Astrocyte (in vitro differentiated cells and primary cell): ENCODE results near the gene PAX1. TPM values are rescaled to one million over a fixed set of nuclear protein-coding genes. Genes with fewer than 3 reads are reported as not detected.

ENCODE experiments used
- DNase-seq: peaks from one replicate; pipeline ENCODE4 v3.0.0-alpha.2; 2010; ENCODE audit warnings: low read depth
- FAIRE-seq: peaks from 2 replicates; lab custom pipeline; 2011; peaks lifted over from hg19 to GRCh38; lab: Jason Lieb, UNC
- H2AFZ ChIP-seq: 2 replicates; pipeline ENCODE4 v1.6.0; 2012; ENCODE audit warnings: low read depth, low read length, inconsistent platforms
- H3K27ac ChIP-seq: 2 replicates; pipeline ENCODE4 v1.5.1; 2011; ENCODE audit warnings: low read depth, low read length, inconsistent platforms
- H3K27me3 ChIP-seq: 2 replicates; pipeline ENCODE4 v1.6.0; 2011; ENCODE audit warnings: low read length, inconsistent platforms; ENCODE audit not compliant: insufficient read depth
- H3K36me3 ChIP-seq: 2 replicates; pipeline ENCODE4 v1.5.1; 2011; ENCODE audit warnings: low read length, inconsistent platforms; ENCODE audit not compliant: insufficient read depth
- H3K4me1 ChIP-seq: 2 replicates; pipeline ENCODE4 v1.5.1; 2011; ENCODE audit warnings: low read length, inconsistent platforms; ENCODE audit not compliant: insufficient read depth
- H3K4me2 ChIP-seq: 2 replicates; pipeline ENCODE4 v1.6.0; 2012; ENCODE audit warnings: low read length, inconsistent platforms
- H3K4me3 ChIP-seq: 2 replicates; pipeline ENCODE4 v1.5.1; 2011; ENCODE audit warnings: low read depth, mild to moderate bottlenecking, low read length, inconsistent platforms; ENCODE audit not compliant: insufficient read depth
- H3K79me2 ChIP-seq: 2 replicates; pipeline ENCODE4 v1.6.0; 2012; ENCODE audit warnings: mild to moderate bottlenecking, low read length, inconsistent platforms; ENCODE audit not compliant: insufficient read depth
- H3K9ac ChIP-seq: 2 replicates; pipeline ENCODE4 v1.6.0; 2012; ENCODE audit warnings: mild to moderate bottlenecking, low read length, inconsistent platforms
- H3K9me3 ChIP-seq: 2 replicates; pipeline ENCODE4 v1.5.1; 2012; ENCODE audit warnings: low read depth, mild to moderate bottlenecking, low read length, inconsistent platforms; ENCODE audit not compliant: insufficient read depth
- H4K20me1 ChIP-seq: 2 replicates; pipeline ENCODE4 v1.6.0; 2012; ENCODE audit warnings: low read length, inconsistent platforms; ENCODE audit not compliant: insufficient read depth
- H3K27ac Mint-ChIP-seq: one replicate; pipeline ENCODE4 v1.8.0; 2021; ENCODE audit warnings: mild to moderate bottlenecking, mixed read lengths; ENCODE audit not compliant: unreplicated experiment
- H3K27me3 Mint-ChIP-seq: one replicate; pipeline ENCODE4 v1.8.0; 2021; ENCODE audit warnings: low read depth, mixed read lengths; ENCODE audit not compliant: unreplicated experiment
- H3K36me3 Mint-ChIP-seq: one replicate; pipeline ENCODE4 v1.8.0; 2021; ENCODE audit warnings: low read depth, mixed read lengths; ENCODE audit not compliant: unreplicated experiment
- H3K4me1 Mint-ChIP-seq: one replicate; pipeline ENCODE4 v1.8.0; 2021; ENCODE audit warnings: low read depth, mixed read lengths; ENCODE audit not compliant: unreplicated experiment
- H3K4me3 Mint-ChIP-seq: one replicate; pipeline ENCODE4 v1.8.0; 2021; ENCODE audit warnings: mild to moderate bottlenecking, moderate library complexity, mixed read lengths; ENCODE audit not compliant: unreplicated experiment
- H3K9me3 Mint-ChIP-seq: one replicate; pipeline ENCODE4 v1.8.0; 2021; ENCODE audit warnings: mild to moderate bottlenecking, mixed read lengths; ENCODE audit not compliant: unreplicated experiment
- CTCF ChIP-seq: IDR thresholded peaks from 2 replicates; pipeline ENCODE4 v1.5.1; 2011; ENCODE audit warnings: low read depth, mild to moderate bottlenecking, inconsistent platforms, low read length, moderate library complexity; ENCODE audit not compliant: insufficient read depth
- EZH2 ChIP-seq: IDR thresholded peaks from 2 replicates; pipeline ENCODE4 v1.6.1; 2012; ENCODE audit warnings: mild to moderate bottlenecking, low read length, inconsistent platforms; ENCODE audit not compliant: insufficient read depth
- total RNA-seq: library from RNA; stranded (reverse); gene quantifications from 2 replicates; pipeline ENCODE4 v1.2.1, GENCODE V29; 2021

PAX1 gene
- total RNA-seq, 1 donor from 2014 or later = not detected

- no peak overlapping the region for H2AFZ ChIP-seq
- no peak for FAIRE-seq
- H3K27me3 ChIP-seq = no peaks in the 10 kb centered on the region
- H4K20me1 ChIP-seq = no peaks in the 10 kb centered on the region
- H3K4me2 ChIP-seq = no peak overlapping the region
- H3K9me3 ChIP-seq = no peaks in the 10 kb centered on the region
- no peak overlapping the region for H3K4me3 Mint-ChIP-seq
- no peak overlapping the region for H3K4me3 ChIP-seq
- no peak for DNase-seq
- peaks cover 5% of the 10 kb centered on the region for H3K9me3 Mint-ChIP-seq
- H3K9ac ChIP-seq = no peak overlapping the region
- no peaks in the 10 kb centered on the region for H3K36me3 ChIP-seq
- H3K4me1 Mint-ChIP-seq = peaks cover under 1% of the 10 kb centered on the region
- no peaks in the 10 kb centered on the region for H3K36me3 Mint-ChIP-seq
- no peak overlapping the region for H3K27ac Mint-ChIP-seq
- peaks cover 64% of the 10 kb centered on the region for H3K27me3 Mint-ChIP-seq
- H3K27ac ChIP-seq = no peak overlapping the region
- no peaks in the 10 kb centered on the region for H3K4me1 ChIP-seq
- no peak for TF ChIP-seq CTCF
- no peaks in the 10 kb centered on the region for H3K79me2 ChIP-seq
These were observed 57.2 kb downstream of the PAX1 start for GRCh38 chr20:21762646-21763045.

- FAIRE-seq (no peak), DNase-seq (no peak)
- Histone ChIP-seq H3K36me3 (no peaks in the 10 kb centered on the region), H3K4me2 (no peak overlapping the region), H3K27ac (no peak overlapping the region), H3K9ac (no peak overlapping the region), H4K20me1 (no peaks in the 10 kb centered on the region), H3K4me3 (no peak overlapping the region), H2AFZ (no peak overlapping the region), H3K4me1 (no peaks in the 10 kb centered on the region), H3K79me2 (no peaks in the 10 kb centered on the region), H3K27me3 (no peaks in the 10 kb centered on the region), H3K9me3 (peaks cover 3% of the 10 kb centered on the region)
- TF ChIP-seq CTCF (no peak), EZH2 (no peak)
- Mint-ChIP-seq H3K36me3 (no peaks in the 10 kb centered on the region), H3K4me1 (peaks cover 5% of the 10 kb centered on the region), H3K9me3 (peaks cover 5% of the 10 kb centered on the region), H3K27ac (no peak overlapping the region), H3K27me3 (peaks cover 63% of the 10 kb centered on the region), H3K4me3 (no peak overlapping the region)
These were observed 61.8 kb downstream of the PAX1 start for GRCh38 chr20:21767200-21767738.

GRCh38 chr20:21767739-21768223, 62.3 kb downstream of the PAX1 start:
- H3K79me2 ChIP-seq = no peaks in the 10 kb centered on the region
- Mint-ChIP-seq H3K36me3 (no peaks in the 10 kb centered on the region), H3K27ac (no peak overlapping the region), H3K27me3 (peaks cover 61% of the 10 kb centered on the region), H3K9me3 (peaks cover 5% of the 10 kb centered on the region), H3K4me3 (peak overlapping the region; percentile 28), H3K4me1 (peaks cover 5% of the 10 kb centered on the region)
- H3K27me3 ChIP-seq = no peaks in the 10 kb centered on the region
- H3K27ac ChIP-seq = no peak overlapping the region
- no peaks in the 10 kb centered on the region for H3K4me1 ChIP-seq
- H4K20me1 ChIP-seq = no peaks in the 10 kb centered on the region
- no peak overlapping the region for H3K4me2 ChIP-seq
- DNase-seq (no peak), FAIRE-seq (no peak)
- H3K9me3 ChIP-seq = peaks cover 3% of the 10 kb centered on the region
- no peak overlapping the region for H3K9ac ChIP-seq
- H2AFZ ChIP-seq = no peak overlapping the region
- no peak for TF ChIP-seq CTCF
- TF ChIP-seq EZH2 = no peak
- H3K4me3 ChIP-seq = no peak overlapping the region
- no peaks in the 10 kb centered on the region for H3K36me3 ChIP-seq

Other genes with a start within 250 kb of the PAX1 start
- gene NKX2-2, start 191.6 kb upstream of the PAX1 start, total RNA-seq = not detected in 2 replicates